A673 (cell line): ENCODE data around the gene KCNA3. TPM values are rescaled to one million over a fixed set of nuclear protein-coding genes. Genes with fewer than 3 reads are reported as not detected.

ENCODE experiments used
- Bru-seq: library from RNA; stranded (reverse); fragments of 400-500 nt; gene quantifications from one replicate; lab custom pipeline; 2021; lab: Mats Ljungman, UMichigan
- BruChase-seq, 2 experiments: library from RNA; stranded (reverse); fragments of 400-500 nt; gene quantifications; one replicate each; lab custom pipeline; 2021; lab: Mats Ljungman, UMichigan
- BruUV-seq: library from RNA; stranded (reverse); fragments of 400-500 nt; replicated peaks from 2 replicates; lab custom pipeline; 2021; lab: Mats Ljungman, UMichigan
- CTCF ChIA-PET: fragments of 300-600 bp; sonication (Branson Sonifier 250); formaldehyde crosslinking; loops from one replicate; lab custom pipeline; 2022; ENCODE audit warnings: antibody characterized with exemption; lab: Charles Lee
- POLR2A ChIA-PET: fragments of 300-600 bp; sonication (Branson Sonifier 250); formaldehyde crosslinking; loops from one replicate; lab custom pipeline; 2022; ENCODE audit warnings: antibody characterized with exemption; ENCODE audit not compliant: low non-redundant PET; lab: Charles Lee
- DNase-seq: peaks from one replicate; pipeline ENCODE4 v3.0.0-alpha.2; 2015; ENCODE audit warnings: low spot score
- H3K27ac ChIP-seq: fragments of 200-600 bp; sonication (generic); 2 replicates; pipeline ENCODE4 v1.5.1; 2016; ENCODE audit warnings: mixed run types, low read depth, mild to moderate bottlenecking, mixed read lengths, antibody characterized with exemption, low read length; ENCODE audit not compliant: poor library complexity, severe bottlenecking
- H3K27me3 ChIP-seq: fragments of 200-600 bp; sonication (generic); replicated peaks from 2 replicates; pipeline ENCODE4 v1.6.1; 2017; ENCODE audit warnings: mixed run types, low read depth, mild to moderate bottlenecking, mixed read lengths, antibody characterized with exemption, low read length; ENCODE audit not compliant: insufficient read depth, poor library complexity
- H3K36me3 ChIP-seq: fragments of 200-600 bp; sonication (generic); 2 replicates; pipeline ENCODE4 v1.6.1; 2016; ENCODE audit warnings: mixed run types, mild to moderate bottlenecking, mixed read lengths, antibody characterized with exemption, low read length; ENCODE audit not compliant: insufficient read depth, poor library complexity, severe bottlenecking
- H3K4me1 ChIP-seq: fragments of 200-600 bp; sonication (generic); 2 replicates; pipeline ENCODE4 v1.6.1; 2017; ENCODE audit warnings: mixed run types, mild to moderate bottlenecking, mixed read lengths, antibody characterized with exemption, low read length; ENCODE audit not compliant: insufficient read depth, poor library complexity, severe bottlenecking
- H3K4me3 ChIP-seq: fragments of 200-600 bp; sonication (generic); 2 replicates; pipeline ENCODE4 v1.5.1; 2016; ENCODE audit warnings: low read depth, mixed run types, mild to moderate bottlenecking, mixed read lengths, low read length; ENCODE audit not compliant: poor library complexity, severe bottlenecking
- H3K9me3 ChIP-seq: fragments of 200-600 bp; sonication (generic); 2 replicates; pipeline ENCODE4 v1.6.1; 2016; ENCODE audit warnings: mixed run types, low read depth, mild to moderate bottlenecking, mixed read lengths, antibody characterized with exemption, low read length; ENCODE audit not compliant: poor library complexity, severe bottlenecking
- CTCF ChIP-seq: fragments of 300-800, 200-600 bp; sonication (generic); conservative IDR thresholded peaks from 2 replicates; pipeline ENCODE4 v1.5.1; 2017; ENCODE audit warnings: low read depth, mild to moderate bottlenecking, antibody characterized with exemption, low read length, moderate library complexity, mixed read lengths
- EZH2 ChIP-seq: fragments of 200-600 bp; sonication (generic); IDR thresholded peaks from 2 replicates; pipeline ENCODE4 v1.6.1; 2017; ENCODE audit warnings: borderline replicate concordance, low read depth, mild to moderate bottlenecking, mixed read lengths, antibody characterized with exemption, low read length; ENCODE audit not compliant: poor library complexity, severe bottlenecking
- intact Hi-C: fragments of 100-400 bp; cut with micrococcal nuclease; formaldehyde crosslinking; loops from one replicate; pipeline ENCODE4 v1.10.0; 2022; ENCODE audit not compliant: unreplicated experiment
- long read RNA-seq: library from polyadenylated mRNA; stranded (forward); transcript quantifications from one replicate; pipeline ENCODE4 v2.0.0, GENCODE V29; 2022
- total RNA-seq: library from RNA; stranded (reverse); gene quantifications from 2 replicates; pipeline ENCODE4 v1.2.3, GENCODE V29; 2021

Gene KCNA3
- total RNA-seq = 0.15 and 0.43 TPM in 2 replicates
- Bru-seq, nascent RNA = percentile 27 among the genes with signal in this experiment
- BruChase-seq, experiment 1, labeled RNA remaining after a 2-hour chase = percentile 27 among the genes with signal in this experiment
- percentile 30 among the genes with signal in this experiment for BruChase-seq, experiment 2, labeled RNA remaining after a 6-hour chase
- long read RNA-seq = 0 reads

- ChIA-PET POLR2A (no interaction called here), CTCF (no interaction called here)
- peak within 1 kb of the TSS; percentile 50 for H3K4me3 ChIP-seq
- H3K9me3 ChIP-seq = no peaks in the 10 kb centered on the region
- intact Hi-C loops = loop anchor here (1.0 kb wide), 1 partner anchor 27 kb away; no protein-coding TSS in a partner anchor
- BruUV-seq = no TSS peak
- no peaks in the 10 kb centered on the region for H3K4me1 ChIP-seq
- DNase-seq = peak; percentile 54
- peaks cover 73% of the 10 kb centered on the region for H3K27me3 ChIP-seq
- no peak for TF ChIP-seq EZH2
- TF ChIP-seq CTCF = peak; percentile 29; the same call in 1 of the 2 replicates
- H3K27ac ChIP-seq = no peak within 1 kb of the TSS
- no peaks in the 10 kb centered on the region for H3K36me3 ChIP-seq
These were observed at the start of gene KCNA3 for GRCh38 chr1:110674337-110675059. KCNA3 (minus strand) TSS chr1:110674940; CDS start chr1:110674809, 131 bp downstream.

- Histone ChIP-seq H3K9me3 (no peaks in the 10 kb centered on the region), H3K36me3 (no peaks in the 10 kb centered on the region), H3K4me3 (no peak overlapping the region), H3K27me3 (peaks cover 75% of the 10 kb centered on the region), H3K4me1 (no peaks in the 10 kb centered on the region), H3K27ac (no peak overlapping the region)
- intact Hi-C loops = no loop called here
- no peak for DNase-seq
- no peak for TF ChIP-seq EZH2
- BruUV-seq = no TSS peak
- ChIA-PET POLR2A (no interaction called here), CTCF (no interaction called here)
These were observed 48.1 kb upstream of the KCNA3 start for GRCh38 chr1:110722807-110723206.

GRCh38 chr1:110719908-110720307 lies 45.2 kb upstream of the KCNA3 start:
- Histone ChIP-seq H3K4me1 (no peaks in the 10 kb centered on the region), H3K27me3 (peaks cover 65% of the 10 kb centered on the region), H3K27ac (no peak overlapping the region), H3K9me3 (no peaks in the 10 kb centered on the region), H3K36me3 (no peaks in the 10 kb centered on the region), H3K4me3 (no peak overlapping the region)
- TF ChIP-seq EZH2 = no peak
- TF ChIP-seq CTCF = no peak
- POLR2A ChIA-PET = no interaction called here
- DNase-seq = no peak
- CTCF ChIA-PET = no interaction called here
- intact Hi-C loops = no loop called here
- BruUV-seq = no TSS peak
